Osteocyte (in vitro differentiated cells): ENCODE measurements around the gene CWH43. TPM values are rescaled to one million over a fixed set of nuclear protein-coding genes. Genes with fewer than 3 reads are reported as not detected.
A peak's percentile ranks its signal among the peaks of the same experiment; 100 is the strongest.

ENCODE experiments used
- DNase-seq: peaks from one replicate; pipeline ENCODE4 v3.0.0; 2021; ENCODE audit warnings: mixed read lengths; ENCODE audit not compliant: unreplicated experiment; ENCODE audit errors: extremely low spot score
- H3K27ac Mint-ChIP-seq: one replicate; pipeline ENCODE4 v1.8.0; 2021; ENCODE audit warnings: mild to moderate bottlenecking, mixed read lengths; ENCODE audit not compliant: unreplicated experiment
- H3K27me3 Mint-ChIP-seq: one replicate; pipeline ENCODE4 v1.8.0; 2021; ENCODE audit warnings: mixed read lengths; ENCODE audit not compliant: unreplicated experiment
- H3K36me3 Mint-ChIP-seq: one replicate; pipeline ENCODE4 v1.8.0; 2021; ENCODE audit warnings: mixed read lengths; ENCODE audit not compliant: unreplicated experiment
- H3K4me1 Mint-ChIP-seq: one replicate; pipeline ENCODE4 v1.8.0; 2021; ENCODE audit warnings: mixed read lengths; ENCODE audit not compliant: unreplicated experiment
- H3K4me3 Mint-ChIP-seq: one replicate; pipeline ENCODE4 v1.8.0; 2021; ENCODE audit warnings: mild to moderate bottlenecking, moderate library complexity, mixed read lengths; ENCODE audit not compliant: unreplicated experiment
- H3K9me3 Mint-ChIP-seq: one replicate; pipeline ENCODE4 v1.8.0; 2021; ENCODE audit warnings: mixed read lengths; ENCODE audit not compliant: unreplicated experiment
- long read RNA-seq: library from polyadenylated mRNA; unstranded; transcript quantifications from one replicate; pipeline ENCODE4 v2.0.0, GENCODE V29; 2021
- total RNA-seq: library from RNA; stranded (reverse); gene quantifications from 2 replicates; pipeline ENCODE4 v1.2.1, GENCODE V29; 2021
- TF ChIP-seq, protein P1 (sequence below): fragments of 200-600 bp; sonication (generic); IDR thresholded peaks from 2 replicates; pipeline ENCODE4 v1.5.0; 2021; ENCODE audit warnings: antibody characterized with exemption, mild to moderate bottlenecking, moderate library complexity

Gene CWH43
- total RNA-seq = not detected in 2 replicates
- long read RNA-seq = 0 reads

DNA sequence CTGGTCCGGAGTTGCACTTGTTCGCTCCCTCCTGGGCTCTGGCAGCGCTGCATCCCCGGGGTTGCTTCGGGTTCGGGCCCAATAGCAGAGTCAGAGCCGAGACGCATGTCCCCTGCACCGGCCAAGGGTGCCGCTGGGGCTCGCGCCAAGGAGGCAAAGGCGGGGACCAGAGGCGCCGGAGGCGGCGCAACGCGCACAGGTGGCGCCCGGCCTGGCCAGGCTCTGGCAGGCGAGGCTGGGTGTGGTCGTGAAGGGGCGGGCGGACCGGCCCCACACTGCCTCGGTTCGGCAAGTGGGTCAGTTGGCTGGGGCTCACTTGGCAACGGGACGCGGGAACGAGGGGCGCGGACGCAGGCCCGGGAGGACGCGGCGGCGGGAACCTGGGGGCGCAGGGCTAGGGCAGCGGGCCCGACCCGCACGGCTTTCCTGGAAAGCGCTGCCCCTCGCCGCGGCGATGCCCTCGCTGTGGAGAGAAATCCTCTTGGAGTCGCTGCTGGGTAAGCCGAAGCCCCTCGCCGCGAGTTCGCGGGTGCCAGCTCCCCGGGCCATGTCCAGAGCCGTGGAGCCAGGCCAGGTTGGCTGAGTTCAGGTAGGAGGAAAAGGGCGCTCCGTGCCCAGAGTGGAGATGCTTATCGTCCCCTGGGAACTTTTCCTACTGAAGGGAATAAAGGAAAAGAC is at the start of gene CWH43:
TSS of gene CWH43 (plus strand) at position 300 of the 678 bp plus-strand sequence. CDS start at position 455, 155 bp downstream.
- no peak for DNase-seq
- peaks cover 4% of the 10 kb centered on the region for H3K9me3 Mint-ChIP-seq
- H3K4me1 Mint-ChIP-seq = no peaks in the 10 kb centered on the region
- H3K27ac Mint-ChIP-seq = no peak within 1 kb of the TSS
- H3K27me3 Mint-ChIP-seq = peaks cover 64% of the 10 kb centered on the region
- TF ChIP-seq, protein P1, sequence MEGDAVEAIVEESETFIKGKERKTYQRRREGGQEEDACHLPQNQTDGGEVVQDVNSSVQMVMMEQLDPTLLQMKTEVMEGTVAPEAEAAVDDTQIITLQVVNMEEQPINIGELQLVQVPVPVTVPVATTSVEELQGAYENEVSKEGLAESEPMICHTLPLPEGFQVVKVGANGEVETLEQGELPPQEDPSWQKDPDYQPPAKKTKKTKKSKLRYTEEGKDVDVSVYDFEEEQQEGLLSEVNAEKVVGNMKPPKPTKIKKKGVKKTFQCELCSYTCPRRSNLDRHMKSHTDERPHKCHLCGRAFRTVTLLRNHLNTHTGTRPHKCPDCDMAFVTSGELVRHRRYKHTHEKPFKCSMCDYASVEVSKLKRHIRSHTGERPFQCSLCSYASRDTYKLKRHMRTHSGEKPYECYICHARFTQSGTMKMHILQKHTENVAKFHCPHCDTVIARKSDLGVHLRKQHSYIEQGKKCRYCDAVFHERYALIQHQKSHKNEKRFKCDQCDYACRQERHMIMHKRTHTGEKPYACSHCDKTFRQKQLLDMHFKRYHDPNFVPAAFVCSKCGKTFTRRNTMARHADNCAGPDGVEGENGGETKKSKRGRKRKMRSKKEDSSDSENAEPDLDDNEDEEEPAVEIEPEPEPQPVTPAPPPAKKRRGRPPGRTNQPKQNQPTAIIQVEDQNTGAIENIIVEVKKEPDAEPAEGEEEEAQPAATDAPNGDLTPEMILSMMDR = no peak
- no peak within 1 kb of the TSS for H3K4me3 Mint-ChIP-seq
- H3K36me3 Mint-ChIP-seq = no peaks in the 10 kb centered on the region

DNA sequence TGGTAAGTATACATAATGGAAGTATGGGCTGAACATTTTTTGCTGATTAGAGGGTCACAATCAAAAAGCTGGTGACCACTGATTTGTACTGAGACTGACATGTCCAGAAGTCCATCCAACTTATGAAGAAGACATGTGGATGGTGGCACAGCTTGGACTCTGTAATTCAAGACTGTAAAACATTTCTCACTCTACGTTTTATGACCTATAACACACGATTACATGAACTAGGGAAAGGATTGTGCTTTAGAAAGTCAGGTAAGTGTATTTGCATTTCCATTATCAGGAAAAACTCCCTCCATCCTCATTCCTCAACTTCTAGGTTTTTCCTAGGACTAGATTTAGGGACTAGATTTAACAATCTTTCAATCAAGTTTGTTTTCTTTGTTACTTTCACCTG is 49.0 kb upstream of the CWH43 start:
- Mint-ChIP-seq H3K27ac (no peak overlapping the region), H3K9me3 (peaks cover 4% of the 10 kb centered on the region), H3K36me3 (no peaks in the 10 kb centered on the region), H3K4me3 (no peak overlapping the region), H3K27me3 (peaks cover 7% of the 10 kb centered on the region), H3K4me1 (peaks cover 12% of the 10 kb centered on the region)
- no peak for DNase-seq
- TF ChIP-seq, protein P1 = no peak

DNA sequence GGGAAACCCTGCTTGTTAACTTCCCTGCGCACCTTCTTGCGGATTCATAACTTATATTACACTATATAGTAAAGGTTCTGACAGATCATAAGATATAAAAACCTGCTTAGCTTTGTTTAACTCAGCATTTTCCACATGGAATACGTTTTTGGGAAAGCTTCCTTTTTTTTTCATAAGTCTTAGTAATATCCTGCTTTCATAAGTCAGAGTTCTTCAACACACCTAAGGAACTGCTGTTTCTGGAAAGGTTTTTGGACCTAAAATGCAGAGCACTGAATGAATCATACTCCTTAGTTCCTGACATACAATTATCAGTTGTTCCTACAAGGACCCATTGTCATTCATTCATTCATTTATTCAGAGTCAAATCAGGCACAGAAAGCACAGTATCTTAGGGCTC is 47.2 kb upstream of the CWH43 start:
- H3K4me3 Mint-ChIP-seq = no peak overlapping the region
- no peaks in the 10 kb centered on the region for H3K36me3 Mint-ChIP-seq
- peaks cover 14% of the 10 kb centered on the region for H3K27me3 Mint-ChIP-seq
- H3K9me3 Mint-ChIP-seq = peaks cover 4% of the 10 kb centered on the region
- DNase-seq = no peak
- TF ChIP-seq, protein P1 = no peak
- peaks cover 12% of the 10 kb centered on the region for H3K4me1 Mint-ChIP-seq
- no peak overlapping the region for H3K27ac Mint-ChIP-seq

DNA sequence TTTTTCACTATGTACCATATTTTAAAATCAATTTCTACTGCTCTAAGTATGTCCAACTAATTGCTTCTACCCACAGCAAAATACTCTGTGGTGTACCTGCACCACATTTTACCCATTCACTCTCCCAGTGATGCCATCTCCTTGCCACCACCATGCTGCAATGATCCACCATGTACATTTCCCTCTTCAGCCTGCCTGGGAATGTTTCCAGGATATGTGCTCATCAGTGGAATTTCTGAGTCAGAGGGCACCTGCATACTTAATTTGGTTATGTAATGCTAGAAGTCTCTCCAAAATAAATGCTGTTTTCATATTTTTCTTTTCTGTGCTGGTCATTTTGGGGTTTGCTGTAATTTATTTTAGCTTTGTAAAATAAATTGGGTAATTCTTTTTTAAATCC is 46.3 kb upstream of the CWH43 start:
- Mint-ChIP-seq H3K27me3 (peaks cover 14% of the 10 kb centered on the region), H3K4me1 (peaks cover 12% of the 10 kb centered on the region), H3K9me3 (peaks cover 4% of the 10 kb centered on the region), H3K4me3 (no peak overlapping the region), H3K27ac (peak overlapping the region; percentile 81), H3K36me3 (no peaks in the 10 kb centered on the region)
- TF ChIP-seq, protein P1 = no peak
- no peak for DNase-seq

DNA sequence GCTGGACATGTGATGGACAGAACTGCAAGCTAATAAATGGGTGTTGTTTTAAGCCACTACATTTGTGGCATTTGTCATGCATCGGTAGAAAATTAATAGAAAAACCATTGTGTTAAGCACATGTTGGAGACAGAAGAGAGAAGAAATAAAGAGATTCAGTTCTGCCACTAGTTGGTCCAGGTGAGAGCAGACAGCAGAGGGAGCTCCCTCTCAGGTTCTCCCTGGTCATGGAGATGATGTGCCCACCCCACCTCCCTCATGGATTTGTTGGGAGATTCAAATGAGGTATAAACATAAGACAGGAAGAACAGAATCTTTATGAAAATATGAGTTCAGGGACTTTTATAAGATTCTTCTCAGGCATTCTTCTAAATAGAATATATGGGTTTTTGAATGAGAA is 42.7 kb upstream of the CWH43 start:
- Mint-ChIP-seq H3K27me3 (peaks cover 14% of the 10 kb centered on the region), H3K4me1 (peaks cover 12% of the 10 kb centered on the region), H3K4me3 (no peak overlapping the region), H3K36me3 (no peaks in the 10 kb centered on the region), H3K9me3 (no peaks in the 10 kb centered on the region), H3K27ac (no peak overlapping the region)
- TF ChIP-seq, protein P1 = no peak
- no peak for DNase-seq
